D721Med (cell line): ENCODE data around the gene PPFIBP2.

Experiments
- DNase-seq: peaks from one replicate; pipeline ENCODE4 v3.0.0; 2011; ENCODE audit warnings: low spot score; ENCODE audit not compliant: insufficient read length
- FAIRE-seq: peaks from 2 replicates; lab custom pipeline; 2011; peaks lifted over from hg19 to GRCh38; lab: Jason Lieb, UNC
- CTCF ChIP-seq: IDR thresholded peaks from 2 replicates; pipeline ENCODE4 v1.5.1; 2012; ENCODE audit warnings: mild to moderate bottlenecking, control low read depth; ENCODE audit not compliant: insufficient read depth; ENCODE audit errors: missing control alignments

The PPFIBP2 gene

GRCh38 chr11:7612056-7612660, 98.4 kb downstream of the PPFIBP2 start:
- no peak for TF ChIP-seq CTCF
- no peak for DNase-seq
- FAIRE-seq = no peak

GRCh38 chr11:7612661-7613393, 99.0 kb downstream of the PPFIBP2 start:
- FAIRE-seq (no peak), DNase-seq (no peak)
- TF ChIP-seq CTCF = no peak

GRCh38 chr11:7613394-7613720, 99.6 kb downstream of the PPFIBP2 start:
- TF ChIP-seq CTCF = no peak
- DNase-seq (no peak), FAIRE-seq (no peak)

GRCh38 chr11:7614656-7615055, 100.9 kb downstream of the PPFIBP2 start:
- FAIRE-seq = no peak
- DNase-seq = no peak
- TF ChIP-seq CTCF = no peak

GRCh38 chr11:7617032-7617431, 103.2 kb downstream of the PPFIBP2 start:
- no peak for TF ChIP-seq CTCF
- FAIRE-seq (no peak), DNase-seq (no peak)

- no peak for TF ChIP-seq CTCF
- DNase-seq (no peak), FAIRE-seq (no peak)
Observed at GRCh38 chr11:7619322-7619721, 105.5 kb downstream of the PPFIBP2 start.

GRCh38 chr11:7621090-7621489, 107.3 kb downstream of the PPFIBP2 start:
- no peak for TF ChIP-seq CTCF
- DNase-seq = no peak
- no peak for FAIRE-seq
